GM23338 (cell line): ENCODE data around the gene ZCCHC14. TPM values are rescaled to one million over a fixed set of nuclear protein-coding genes. Genes with fewer than 3 reads are reported as not detected.

ENCODE experiments used
- ATAC-seq: fragments of 200-7000 bp; cut with Tn5 transposase; 3 replicates; pipeline ENCODE4 v1.9.1; 2020
- DNase-seq: peaks from one replicate; pipeline ENCODE4 v3.0.0-alpha.2; 2015; ENCODE audit warnings: low spot score
- H2AFZ ChIP-seq: fragments of 200-600 bp; sonication (generic); 2 replicates; pipeline ENCODE4 v1.8.0; 2016; ENCODE audit warnings: antibody characterized with exemption, mild to moderate bottlenecking, moderate library complexity
- H3F3A ChIP-seq: fragments of 200-600 bp; sonication (generic); replicated peaks from 2 replicates; pipeline ENCODE4 v1.8.0; 2017; ENCODE audit warnings: antibody characterized with exemption, mixed run types, low read depth
- H3K27ac ChIP-seq: fragments of 200-600 bp; sonication (generic); 2 replicates; pipeline ENCODE4 v1.6.1; 2016; ENCODE audit warnings: low read depth
- H3K27me3 ChIP-seq: fragments of 200-600 bp; sonication (generic); 2 replicates; pipeline ENCODE4 v1.8.0; 2016; ENCODE audit warnings: mild to moderate bottlenecking, mixed run types, moderate library complexity; ENCODE audit not compliant: insufficient read depth
- H3K36me3 ChIP-seq: fragments of 200-600 bp; sonication (generic); 2 replicates; pipeline ENCODE4 v1.8.0; 2016; ENCODE audit warnings: mild to moderate bottlenecking; ENCODE audit not compliant: insufficient read depth
- H3K4me1 ChIP-seq: fragments of 200-600 bp; sonication (generic); 2 replicates; pipeline ENCODE4 v1.8.0; 2016; ENCODE audit warnings: mild to moderate bottlenecking, moderate library complexity; ENCODE audit not compliant: insufficient read depth
- H3K4me2 ChIP-seq: fragments of 200-600 bp; sonication (generic); 2 replicates; pipeline ENCODE4 v1.7.1; 2017; ENCODE audit warnings: mixed run types
- H3K4me3 ChIP-seq: fragments of 200-600 bp; sonication (generic); 2 replicates; pipeline ENCODE4 v1.6.1; 2016; ENCODE audit warnings: mixed run types
- H3K79me2 ChIP-seq: fragments of 200-600 bp; sonication (generic); replicated peaks from 2 replicates; pipeline ENCODE4 v1.8.0; 2017; ENCODE audit warnings: mild to moderate bottlenecking; ENCODE audit not compliant: insufficient read depth
- H3K9me2 ChIP-seq: fragments of 200-600 bp; sonication (generic); 2 replicates; pipeline ENCODE4 v1.8.0; 2017; ENCODE audit not compliant: insufficient read depth
- H4K20me1 ChIP-seq: fragments of 200-600 bp; sonication (generic); replicated peaks from 2 replicates; pipeline ENCODE4 v1.8.0; 2017; ENCODE audit warnings: mild to moderate bottlenecking; ENCODE audit not compliant: insufficient read depth
- H3K27ac Mint-ChIP-seq: 2 replicates; pipeline ENCODE4 v1.8.0; 2020; ENCODE audit warnings: inconsistent platforms, mild to moderate bottlenecking, moderate library complexity, mixed read lengths
- H3K27me3 Mint-ChIP-seq: 3 replicates; pipeline ENCODE4 v1.8.0; 2022; ENCODE audit warnings: low read depth, mild to moderate bottlenecking, moderate library complexity, mixed read lengths, inconsistent platforms; ENCODE audit not compliant: insufficient read depth, poor library complexity
- H3K36me3 Mint-ChIP-seq: 3 replicates; pipeline ENCODE4 v1.8.0; 2021; ENCODE audit warnings: low read depth, mild to moderate bottlenecking, inconsistent platforms, moderate library complexity, mixed read lengths
- H3K4me1 Mint-ChIP-seq: 3 replicates; pipeline ENCODE4 v1.8.0; 2020; ENCODE audit warnings: mild to moderate bottlenecking, inconsistent platforms, mixed read lengths
- H3K4me3 Mint-ChIP-seq: 3 replicates; pipeline ENCODE4 v1.8.0; 2021; ENCODE audit warnings: moderate library complexity, mild to moderate bottlenecking, inconsistent platforms, mixed read lengths
- H3K9me3 Mint-ChIP-seq: 3 replicates; pipeline ENCODE4 v1.8.0; 2020; ENCODE audit warnings: moderate library complexity, mild to moderate bottlenecking, inconsistent platforms, mixed read lengths
- JUNB ChIP-seq: IDR thresholded peaks from one replicate; pipeline ENCODE4 v1.6.1; 2016; ENCODE audit warnings: antibody characterized with exemption; ENCODE audit not compliant: unreplicated experiment
- polyA plus RNA-seq: library from polyadenylated mRNA; unstranded; fragments of >200 nt; fragmentation: Nextera tagmentation; extraction: Ambion mirVana; gene quantifications from 2 replicates; pipeline ENCODE4 v1.2.1, GENCODE V29; 2016
- total RNA-seq: library from RNA; depleted of rRNA; stranded (reverse); fragments of >200 nt; shearing (Covaris generic); gene quantifications from 2 replicates; pipeline ENCODE4 v1.2.3, GENCODE V29; 2014
- TF ChIP-seq, protein P1 (sequence below), 2 experiments: fragments of 200-600 bp in 1 of 2; sonication (generic) in 1 of 2; conservative IDR thresholded peaks; 2 replicates each; pipeline versions ENCODE4 v1.5.1 to v1.6.1; 2016 to 2017; ENCODE audit warnings: antibody characterized with exemption in 2 of 2, low read depth in 2 of 2, mild to moderate bottlenecking in 2 of 2, moderate library complexity in 1 of 2
- TF ChIP-seq, protein P2 (sequence below): fragments of 250-450 bp; sonication (Bioruptor Pico); IDR thresholded peaks from 2 replicates; pipeline ENCODE4 v1.5.0; 2020; ENCODE audit warnings: mild to moderate bottlenecking, moderate library complexity

ZCCHC14 gene
- total and polyA plus RNA-seq, 2 experiments from 2014 or later = 6.8 to 22.4 TPM

DNA sequence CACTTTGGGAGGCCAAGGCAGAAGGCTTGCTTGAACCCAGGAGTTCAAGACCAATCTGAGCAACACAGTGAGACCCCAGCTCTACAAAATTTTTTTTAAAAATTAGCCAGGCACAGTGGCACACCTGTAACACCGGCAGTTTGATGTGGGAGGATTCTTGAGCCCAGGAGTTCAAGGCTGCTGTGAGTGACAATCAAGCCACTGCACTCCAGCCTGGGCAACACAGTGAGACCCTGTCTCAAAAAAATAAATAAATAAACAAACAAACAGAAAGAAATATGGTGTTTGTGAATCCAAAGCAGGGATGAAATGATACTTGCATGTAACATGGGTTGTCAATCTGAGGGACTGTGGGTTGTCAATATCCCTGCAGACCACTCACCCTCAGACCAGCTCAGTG lies 125.9 kb downstream of the ZCCHC14 start:
- H3K36me3 Mint-ChIP-seq = no peaks in the 10 kb centered on the region
- H3F3A ChIP-seq = no peaks in the 10 kb centered on the region
- no peaks in the 10 kb centered on the region for H3K9me3 Mint-ChIP-seq
- DNase-seq (no peak), ATAC-seq (no peak)
- no peaks in the 10 kb centered on the region for H3K9me2 ChIP-seq
- H3K4me1 Mint-ChIP-seq = peaks cover 28% of the 10 kb centered on the region
- no peak overlapping the region for H3K27ac ChIP-seq
- H2AFZ ChIP-seq = no peak overlapping the region
- H3K36me3 ChIP-seq = no peaks in the 10 kb centered on the region
- no peaks in the 10 kb centered on the region for H3K27me3 Mint-ChIP-seq
- no peaks in the 10 kb centered on the region for H3K27me3 ChIP-seq
- no peaks in the 10 kb centered on the region for H3K4me1 ChIP-seq
- peaks cover 23% of the 10 kb centered on the region; the same call in 1 of the 2 replicates for H4K20me1 ChIP-seq
- no peak overlapping the region for H3K4me3 Mint-ChIP-seq
- H3K79me2 ChIP-seq = peaks cover 72% of the 10 kb centered on the region
- TF ChIP-seq, protein P1, sequence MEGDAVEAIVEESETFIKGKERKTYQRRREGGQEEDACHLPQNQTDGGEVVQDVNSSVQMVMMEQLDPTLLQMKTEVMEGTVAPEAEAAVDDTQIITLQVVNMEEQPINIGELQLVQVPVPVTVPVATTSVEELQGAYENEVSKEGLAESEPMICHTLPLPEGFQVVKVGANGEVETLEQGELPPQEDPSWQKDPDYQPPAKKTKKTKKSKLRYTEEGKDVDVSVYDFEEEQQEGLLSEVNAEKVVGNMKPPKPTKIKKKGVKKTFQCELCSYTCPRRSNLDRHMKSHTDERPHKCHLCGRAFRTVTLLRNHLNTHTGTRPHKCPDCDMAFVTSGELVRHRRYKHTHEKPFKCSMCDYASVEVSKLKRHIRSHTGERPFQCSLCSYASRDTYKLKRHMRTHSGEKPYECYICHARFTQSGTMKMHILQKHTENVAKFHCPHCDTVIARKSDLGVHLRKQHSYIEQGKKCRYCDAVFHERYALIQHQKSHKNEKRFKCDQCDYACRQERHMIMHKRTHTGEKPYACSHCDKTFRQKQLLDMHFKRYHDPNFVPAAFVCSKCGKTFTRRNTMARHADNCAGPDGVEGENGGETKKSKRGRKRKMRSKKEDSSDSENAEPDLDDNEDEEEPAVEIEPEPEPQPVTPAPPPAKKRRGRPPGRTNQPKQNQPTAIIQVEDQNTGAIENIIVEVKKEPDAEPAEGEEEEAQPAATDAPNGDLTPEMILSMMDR (conservative IDR thresholded peaks at IDR 0.05; ENCODE audit: low read depth in 2 of 2) = no peak
- TF ChIP-seq JUNB = no peak
- TF ChIP-seq, protein P2, sequence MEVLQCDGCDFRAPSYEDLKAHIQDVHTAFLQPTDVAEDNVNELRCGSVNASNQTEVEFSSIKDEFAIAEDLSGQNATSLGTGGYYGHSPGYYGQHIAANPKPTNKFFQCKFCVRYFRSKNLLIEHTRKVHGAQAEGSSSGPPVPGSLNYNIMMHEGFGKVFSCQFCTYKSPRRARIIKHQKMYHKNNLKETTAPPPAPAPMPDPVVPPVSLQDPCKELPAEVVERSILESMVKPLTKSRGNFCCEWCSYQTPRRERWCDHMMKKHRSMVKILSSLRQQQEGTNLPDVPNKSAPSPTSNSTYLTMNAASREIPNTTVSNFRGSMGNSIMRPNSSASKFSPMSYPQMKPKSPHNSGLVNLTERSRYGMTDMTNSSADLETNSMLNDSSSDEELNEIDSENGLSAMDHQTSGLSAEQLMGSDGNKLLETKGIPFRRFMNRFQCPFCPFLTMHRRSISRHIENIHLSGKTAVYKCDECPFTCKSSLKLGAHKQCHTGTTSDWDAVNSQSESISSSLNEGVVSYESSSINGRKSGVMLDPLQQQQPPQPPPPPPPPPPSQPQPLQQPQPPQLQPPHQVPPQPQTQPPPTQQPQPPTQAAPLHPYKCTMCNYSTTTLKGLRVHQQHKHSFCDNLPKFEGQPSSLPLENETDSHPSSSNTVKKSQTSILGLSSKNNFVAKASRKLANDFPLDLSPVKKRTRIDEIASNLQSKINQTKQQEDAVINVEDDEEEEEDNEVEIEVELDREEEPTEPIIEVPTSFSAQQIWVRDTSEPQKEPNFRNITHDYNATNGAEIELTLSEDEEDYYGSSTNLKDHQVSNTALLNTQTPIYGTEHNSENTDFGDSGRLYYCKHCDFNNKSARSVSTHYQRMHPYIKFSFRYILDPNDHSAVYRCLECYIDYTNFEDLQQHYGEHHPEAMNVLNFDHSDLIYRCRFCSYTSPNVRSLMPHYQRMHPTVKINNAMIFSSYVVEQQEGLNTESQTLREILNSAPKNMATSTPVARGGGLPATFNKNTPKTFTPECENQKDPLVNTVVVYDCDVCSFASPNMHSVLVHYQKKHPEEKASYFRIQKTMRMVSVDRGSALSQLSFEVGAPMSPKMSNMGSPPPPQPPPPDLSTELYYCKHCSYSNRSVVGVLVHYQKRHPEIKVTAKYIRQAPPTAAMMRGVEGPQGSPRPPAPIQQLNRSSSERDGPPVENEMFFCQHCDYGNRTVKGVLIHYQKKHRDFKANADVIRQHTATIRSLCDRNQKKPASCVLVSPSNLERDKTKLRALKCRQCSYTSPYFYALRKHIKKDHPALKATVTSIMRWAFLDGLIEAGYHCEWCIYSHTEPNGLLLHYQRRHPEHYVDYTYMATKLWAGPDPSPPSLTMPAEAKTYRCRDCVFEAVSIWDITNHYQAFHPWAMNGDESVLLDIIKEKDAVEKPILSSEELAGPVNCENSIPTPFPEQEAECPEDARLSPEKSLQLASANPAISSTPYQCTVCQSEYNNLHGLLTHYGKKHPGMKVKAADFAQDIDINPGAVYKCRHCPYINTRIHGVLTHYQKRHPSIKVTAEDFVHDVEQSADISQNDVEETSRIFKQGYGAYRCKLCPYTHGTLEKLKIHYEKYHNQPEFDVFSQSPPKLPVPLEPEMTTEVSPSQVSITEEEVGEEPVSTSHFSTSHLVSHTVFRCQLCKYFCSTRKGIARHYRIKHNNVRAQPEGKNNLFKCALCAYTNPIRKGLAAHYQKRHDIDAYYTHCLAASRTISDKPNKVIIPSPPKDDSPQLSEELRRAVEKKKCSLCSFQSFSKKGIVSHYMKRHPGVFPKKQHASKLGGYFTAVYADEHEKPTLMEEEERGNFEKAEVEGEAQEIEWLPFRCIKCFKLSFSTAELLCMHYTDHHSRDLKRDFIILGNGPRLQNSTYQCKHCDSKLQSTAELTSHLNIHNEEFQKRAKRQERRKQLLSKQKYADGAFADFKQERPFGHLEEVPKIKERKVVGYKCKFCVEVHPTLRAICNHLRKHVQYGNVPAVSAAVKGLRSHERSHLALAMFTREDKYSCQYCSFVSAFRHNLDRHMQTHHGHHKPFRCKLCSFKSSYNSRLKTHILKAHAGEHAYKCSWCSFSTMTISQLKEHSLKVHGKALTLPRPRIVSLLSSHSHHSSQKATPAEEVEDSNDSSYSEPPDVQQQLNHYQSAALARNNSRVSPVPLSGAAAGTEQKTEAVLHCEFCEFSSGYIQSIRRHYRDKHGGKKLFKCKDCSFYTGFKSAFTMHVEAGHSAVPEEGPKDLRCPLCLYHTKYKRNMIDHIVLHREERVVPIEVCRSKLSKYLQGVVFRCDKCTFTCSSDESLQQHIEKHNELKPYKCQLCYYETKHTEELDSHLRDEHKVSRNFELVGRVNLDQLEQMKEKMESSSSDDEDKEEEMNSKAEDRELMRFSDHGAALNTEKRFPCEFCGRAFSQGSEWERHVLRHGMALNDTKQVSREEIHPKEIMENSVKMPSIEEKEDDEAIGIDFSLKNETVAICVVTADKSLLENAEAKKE (CRISPR knock-in tag) = no peak
- no peak overlapping the region for H3K4me2 ChIP-seq
- no peak overlapping the region for H3K4me3 ChIP-seq
- no peak overlapping the region for H3K27ac Mint-ChIP-seq

DNA sequence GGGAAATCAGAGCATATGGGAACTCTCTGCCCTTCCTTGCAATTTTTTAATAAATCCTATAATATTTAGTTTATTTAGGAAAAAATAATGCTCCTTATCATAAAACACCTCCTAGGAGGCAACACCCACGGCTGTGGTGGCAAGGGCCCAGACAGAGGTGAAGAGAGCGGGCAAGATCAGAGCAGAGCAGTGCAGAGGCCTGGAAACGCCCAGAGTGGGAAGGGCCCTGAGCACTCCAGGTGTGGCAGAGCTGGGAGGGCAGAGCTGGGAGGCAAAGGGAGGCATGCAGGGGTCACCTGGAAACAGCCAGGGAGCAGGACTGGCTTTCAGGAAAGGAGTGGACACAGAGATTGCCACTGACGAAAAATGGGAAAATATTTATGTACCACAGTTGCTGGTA lies 126.5 kb downstream of the ZCCHC14 start:
- H2AFZ ChIP-seq = no peak overlapping the region
- peaks cover 2% of the 10 kb centered on the region for H3K27me3 Mint-ChIP-seq
- H3K36me3 Mint-ChIP-seq = no peaks in the 10 kb centered on the region
- TF ChIP-seq, protein P2 (CRISPR knock-in tag) = no peak

More for the DNA sequence above, 126.5 kb downstream of the ZCCHC14 start:
- no peak overlapping the region for H3K4me3 Mint-ChIP-seq
- H3K9me2 ChIP-seq = no peaks in the 10 kb centered on the region
- DNase-seq = no peak
- no peak overlapping the region for H3K4me2 ChIP-seq
- H3K36me3 ChIP-seq = no peaks in the 10 kb centered on the region
- H3K4me1 Mint-ChIP-seq = peaks cover 25% of the 10 kb centered on the region
- H3K9me3 Mint-ChIP-seq = no peaks in the 10 kb centered on the region
- H3K4me1 ChIP-seq = no peaks in the 10 kb centered on the region
- no peak for ATAC-seq
- H3K79me2 ChIP-seq = peaks cover 69% of the 10 kb centered on the region
- peaks cover 21% of the 10 kb centered on the region; the same call in 1 of the 2 replicates for H4K20me1 ChIP-seq
- no peak overlapping the region for H3K4me3 ChIP-seq
- no peak overlapping the region for H3K27ac ChIP-seq
- H3K27me3 ChIP-seq = no peaks in the 10 kb centered on the region
- H3K27ac Mint-ChIP-seq = no peak overlapping the region
- H3F3A ChIP-seq = no peaks in the 10 kb centered on the region
